ENCODE measurements around the gene UBE2E2.

UBE2E2 gene

DNA sequence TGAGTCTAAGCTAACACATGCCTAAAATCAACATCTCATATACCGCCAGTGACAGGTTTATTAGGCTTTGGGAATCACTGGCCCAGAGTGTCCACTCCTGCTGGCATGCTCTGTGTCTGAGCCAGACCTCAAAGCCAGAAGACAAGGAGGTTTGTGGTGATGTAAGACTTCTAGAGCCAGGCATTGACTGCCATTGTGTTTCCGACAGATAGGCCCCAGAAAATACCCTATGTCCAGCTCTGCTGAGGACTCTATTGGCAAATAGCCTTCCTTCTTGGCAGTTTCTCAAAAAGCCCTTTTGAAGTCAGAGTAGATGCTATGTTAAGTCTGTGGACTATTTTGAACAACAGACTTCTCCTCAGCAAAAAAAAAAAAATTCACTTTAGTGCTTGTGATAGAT, 420.7 kb downstream of the UBE2E2 start:
- DNase-seq (ENCODE audit: low read depth) = no peak

DNA sequence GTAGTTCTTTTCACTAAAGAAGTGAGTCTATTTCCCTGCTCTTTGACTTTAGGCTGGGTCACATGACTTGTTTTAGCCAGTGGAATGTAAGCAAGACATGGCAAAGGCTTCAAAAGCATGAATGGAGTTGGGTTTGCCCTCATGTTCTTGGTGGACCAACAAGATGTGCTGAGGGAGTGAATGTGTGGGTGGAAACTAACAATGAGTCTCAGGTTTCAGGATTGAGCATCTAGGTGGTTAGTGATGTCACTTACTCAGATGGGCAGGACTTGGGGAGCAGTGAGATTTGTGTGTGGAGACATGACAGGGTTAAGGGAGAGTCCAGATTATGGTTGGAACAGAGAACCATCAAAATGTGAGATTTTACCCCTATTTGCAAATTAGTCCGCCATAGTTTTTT, 421.2 kb downstream of the UBE2E2 start:
- DNase-seq (ENCODE audit: low read depth) = no peak

DNA sequence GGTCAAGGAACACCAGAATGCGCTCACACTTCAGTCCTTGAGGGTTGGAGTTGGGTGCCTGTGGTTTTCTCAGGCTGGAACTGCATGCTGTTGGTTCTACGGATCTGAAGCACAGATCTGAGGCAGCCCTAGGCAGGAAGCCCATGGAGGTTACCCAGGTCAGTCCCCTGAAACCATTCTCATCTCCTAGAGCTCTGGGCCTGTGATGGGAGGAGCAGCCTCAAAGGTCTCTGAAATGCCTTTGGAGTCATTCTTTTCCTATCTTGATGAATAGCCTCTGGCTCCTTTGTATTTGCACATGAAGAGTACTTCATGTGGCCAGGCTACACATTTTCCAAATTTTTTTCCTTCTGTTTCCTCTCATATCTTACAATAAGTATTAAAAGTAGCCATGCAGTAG, 423.3 kb downstream of the UBE2E2 start:
- no peak for DNase-seq (ENCODE audit: low read depth)

DNA sequence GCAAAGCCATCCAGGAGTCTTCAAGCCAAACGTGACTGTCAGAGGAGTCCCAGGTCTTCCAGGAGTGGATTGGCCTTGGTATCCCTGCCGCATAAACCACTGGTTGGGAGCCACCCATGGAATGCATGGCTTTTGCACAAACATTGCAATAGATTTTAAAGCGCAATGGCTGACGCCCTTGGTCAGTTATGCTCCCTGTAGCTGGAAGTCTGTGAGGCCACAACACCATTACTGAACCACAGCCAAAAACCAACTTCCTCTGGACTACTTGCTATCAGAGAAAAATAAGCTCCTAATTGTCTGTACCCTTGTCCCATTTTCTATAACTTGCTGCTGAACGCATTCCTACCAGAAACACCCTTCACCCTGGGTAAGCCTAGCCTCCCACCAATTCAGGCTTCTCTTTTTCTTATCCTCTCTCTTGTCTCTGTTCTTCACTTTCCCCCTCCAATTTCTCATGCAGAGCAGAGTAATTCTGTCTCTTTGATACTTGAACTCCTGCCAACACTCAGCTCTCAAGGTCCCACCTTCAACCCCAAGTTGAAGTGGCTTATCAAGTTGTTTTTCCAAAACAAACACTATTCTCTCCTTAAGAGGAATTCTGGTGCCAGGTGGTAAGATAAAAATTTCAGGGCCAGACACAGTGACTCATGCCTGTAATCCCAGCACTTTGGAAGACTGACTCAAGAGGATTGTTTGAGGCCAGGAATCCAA, 426.2 kb downstream of the UBE2E2 start:
- DNase-seq (ENCODE audit: low read depth) = no peak

DNA sequence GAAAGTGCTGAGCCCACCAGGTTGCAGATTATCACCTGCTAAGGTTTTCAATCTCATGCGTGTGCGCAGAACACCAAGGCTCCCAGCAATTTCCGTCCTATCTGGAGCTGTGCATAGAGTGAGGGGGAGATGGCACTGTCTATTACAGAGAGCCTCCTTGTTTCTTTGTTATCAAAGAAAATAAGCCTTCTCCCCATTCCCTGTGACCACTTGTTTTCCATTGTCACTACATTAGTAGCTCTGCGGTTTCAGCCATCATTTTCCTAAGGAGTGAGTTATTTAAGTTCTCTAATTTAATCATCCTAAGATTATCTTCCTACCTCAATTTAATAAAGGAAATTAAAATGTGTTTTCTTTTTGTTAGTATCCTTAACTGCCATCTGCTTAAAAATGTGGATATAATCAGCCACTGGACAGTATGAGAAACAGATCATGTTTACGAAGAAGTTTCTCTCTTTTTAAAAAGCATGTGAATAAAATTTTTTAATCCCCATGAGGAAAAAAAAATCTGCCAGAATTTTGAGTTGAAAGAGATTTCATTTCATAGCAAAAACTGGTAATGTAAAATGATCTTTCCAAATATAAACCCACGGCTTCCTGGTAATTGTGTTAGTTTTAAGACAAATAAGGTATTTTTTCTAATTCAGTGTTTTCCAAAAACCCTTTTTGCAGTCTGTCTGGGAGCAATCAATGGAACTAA, 430.3 kb downstream of the UBE2E2 start:
- DNase-seq (ENCODE audit: low read depth) = no peak

DNA sequence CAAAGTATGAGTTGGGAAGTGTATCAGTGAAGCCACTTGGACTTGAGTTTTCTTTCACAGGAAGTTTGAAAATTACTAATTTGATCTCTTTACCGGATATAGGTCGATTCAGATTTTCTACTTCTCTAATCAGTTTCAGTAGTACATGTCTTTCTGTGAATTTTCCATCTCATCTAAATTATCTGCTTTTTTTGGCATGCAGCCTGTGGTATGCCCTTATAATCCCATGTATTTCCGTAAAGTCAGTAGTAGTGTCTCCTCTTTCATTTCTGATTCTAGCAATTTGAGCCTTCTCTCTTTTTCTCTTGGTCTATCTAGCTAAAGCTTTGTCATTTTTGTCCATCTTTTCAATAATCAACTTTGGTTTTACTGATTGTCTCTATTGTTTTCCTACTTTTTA, 434.2 kb downstream of the UBE2E2 start:
- DNase-seq (ENCODE audit: low read depth) = no peak

DNA sequence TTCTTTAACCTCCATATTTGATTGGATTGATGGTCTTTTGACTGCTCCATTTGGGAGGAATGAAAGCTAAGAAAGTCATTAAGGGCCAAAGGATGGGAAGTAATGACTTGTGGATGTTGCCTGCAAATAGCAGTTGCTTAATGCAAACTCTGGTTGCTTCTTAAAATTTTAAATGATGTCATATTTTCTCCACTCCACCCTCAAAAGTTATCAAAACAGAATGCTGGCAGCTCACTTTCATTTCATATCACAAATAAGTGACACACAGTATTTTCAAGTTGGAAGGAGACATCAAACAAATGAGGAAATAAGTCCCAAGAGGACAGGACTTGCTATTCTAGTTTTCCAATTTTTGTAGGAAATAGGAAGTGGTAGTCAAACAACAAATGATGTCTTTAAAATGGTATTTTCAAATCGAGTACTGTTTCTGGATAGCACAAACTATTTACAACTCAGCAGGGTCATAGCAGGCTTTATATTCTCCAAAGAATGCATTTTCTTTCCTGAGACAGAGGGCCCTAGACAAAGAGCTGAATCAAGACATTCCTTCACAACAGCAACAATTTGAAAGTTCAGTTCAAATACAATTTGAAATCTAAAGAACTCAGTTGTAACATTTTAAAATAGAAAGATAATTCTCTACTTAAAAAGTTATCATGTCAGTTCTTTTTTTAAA, 437.5 kb downstream of the UBE2E2 start:
- no peak for DNase-seq (ENCODE audit: low read depth)

Measured in non-pigmented ciliary epithelial cell (primary cell).